GM18951 (cell line): ENCODE measurements around the gene IL21R.
"Not testable (repeated sequence)": the region's sequence is repeated elsewhere in the genome, so short reads cannot be mapped to it uniquely, and the experiment has no call there.

ENCODE experiments used
- POLR2A ChIP-seq: IDR thresholded peaks from 4 replicates; pipeline ENCODE4 v1.6.1; 2011; ENCODE audit warnings: mild to moderate bottlenecking; ENCODE audit not compliant: insufficient read length, insufficient read depth; ENCODE audit errors: extremely low read depth
- in situ Hi-C: fragments of 300-500 bp; cut with MboI; formaldehyde crosslinking; loops from one replicate; pipeline ENCODE4 v1.12.0; 2022; ENCODE audit warnings: low sequenced_read_pairs, mixed read lengths, inconsistent platforms; ENCODE audit not compliant: unreplicated experiment

The IL21R gene

DNA sequence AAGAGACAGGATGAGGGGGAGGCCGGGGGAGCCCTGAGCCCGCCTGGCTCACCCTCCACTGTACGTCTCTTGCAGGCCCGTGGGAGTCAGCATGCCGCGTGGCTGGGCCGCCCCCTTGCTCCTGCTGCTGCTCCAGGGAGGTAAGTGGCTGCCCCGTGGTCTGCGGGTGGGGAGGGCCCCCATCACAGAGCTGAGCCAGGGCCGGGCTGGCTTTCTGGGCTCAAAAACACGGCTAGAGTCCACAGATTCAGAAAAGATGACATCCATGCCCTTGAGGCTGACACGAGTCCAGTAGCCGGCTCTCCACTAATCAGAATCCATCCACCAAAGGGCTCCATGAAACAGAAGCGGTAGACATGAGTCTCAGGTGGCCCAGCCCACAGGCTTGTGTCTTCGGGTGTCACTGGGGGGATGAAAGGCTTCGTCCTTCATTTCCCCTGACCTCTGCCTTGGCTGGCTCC lies 28.0 kb downstream of the IL21R start:
- no peak for TF ChIP-seq POLR2A
- in situ Hi-C loops, result no loop called here

- in situ Hi-C loops, result no loop called here
- no peak for TF ChIP-seq POLR2A
Observed at GRCh38 chr16:27430512-27430911, 28.5 kb downstream of the IL21R start.

DNA sequence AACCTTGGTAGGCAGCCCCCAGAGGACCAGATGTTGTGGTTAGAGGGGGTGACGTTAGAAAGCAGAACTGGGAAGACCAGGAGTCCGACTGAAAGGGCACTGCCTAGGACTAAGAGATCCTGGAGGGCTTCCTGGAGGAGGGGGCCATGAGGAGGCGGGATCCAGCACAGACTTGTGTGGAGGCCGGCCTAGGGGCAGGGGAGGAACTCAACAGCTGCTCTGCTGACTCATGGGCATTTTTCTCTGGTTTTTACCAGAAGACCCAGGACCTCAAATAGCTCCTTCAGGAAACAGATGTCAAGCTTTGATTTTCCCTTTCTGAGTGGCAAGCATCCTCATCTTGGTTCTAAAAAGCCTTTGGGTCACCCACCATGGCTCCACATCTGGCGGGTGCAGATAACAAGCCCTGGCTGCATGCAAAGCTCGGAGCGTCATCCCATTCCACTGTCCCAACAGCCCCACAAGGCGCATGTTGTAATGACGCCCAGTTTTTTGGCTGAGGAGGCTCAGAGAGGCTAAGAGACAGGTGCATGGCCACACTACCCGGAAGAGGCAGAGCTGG lies 29.0 kb downstream of the IL21R start:
- in situ Hi-C loops, result no loop called here
- peak; percentile 25 for TF ChIP-seq POLR2A

GRCh38 chr16:27431773-27432532 lies 30.0 kb downstream of the IL21R start:
- no peak for TF ChIP-seq POLR2A
- in situ Hi-C loops, result no loop called here

GRCh38 chr16:27432558-27432957 lies 30.6 kb downstream of the IL21R start:
- in situ Hi-C loops, result no loop called here
- no peak for TF ChIP-seq POLR2A

GRCh38 chr16:27433191-27433590 lies 31.2 kb downstream of the IL21R start:
- in situ Hi-C loops, result not testable (repeated sequence)

DNA sequence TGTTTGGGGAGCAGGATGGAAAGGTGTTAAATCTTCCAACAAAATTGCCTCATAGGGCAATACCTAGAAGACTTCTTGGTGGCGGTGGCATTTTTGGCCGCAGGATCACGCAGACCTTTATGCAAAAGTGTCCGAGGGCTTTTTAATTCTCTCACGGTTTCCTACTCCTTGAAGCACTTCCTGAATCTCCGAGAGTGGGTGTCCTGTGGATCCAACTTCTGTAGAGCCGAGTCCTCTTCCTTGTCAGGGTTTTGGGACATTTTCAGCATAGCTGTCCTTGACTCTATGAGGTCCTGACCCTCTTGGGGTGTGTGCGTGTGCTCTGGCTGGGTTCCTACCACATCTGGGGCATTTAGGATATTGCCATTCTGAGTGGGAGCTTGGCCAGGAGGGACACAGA lies 31.7 kb downstream of the IL21R start:
- no peak for TF ChIP-seq POLR2A
- in situ Hi-C loops, result no loop called here

DNA sequence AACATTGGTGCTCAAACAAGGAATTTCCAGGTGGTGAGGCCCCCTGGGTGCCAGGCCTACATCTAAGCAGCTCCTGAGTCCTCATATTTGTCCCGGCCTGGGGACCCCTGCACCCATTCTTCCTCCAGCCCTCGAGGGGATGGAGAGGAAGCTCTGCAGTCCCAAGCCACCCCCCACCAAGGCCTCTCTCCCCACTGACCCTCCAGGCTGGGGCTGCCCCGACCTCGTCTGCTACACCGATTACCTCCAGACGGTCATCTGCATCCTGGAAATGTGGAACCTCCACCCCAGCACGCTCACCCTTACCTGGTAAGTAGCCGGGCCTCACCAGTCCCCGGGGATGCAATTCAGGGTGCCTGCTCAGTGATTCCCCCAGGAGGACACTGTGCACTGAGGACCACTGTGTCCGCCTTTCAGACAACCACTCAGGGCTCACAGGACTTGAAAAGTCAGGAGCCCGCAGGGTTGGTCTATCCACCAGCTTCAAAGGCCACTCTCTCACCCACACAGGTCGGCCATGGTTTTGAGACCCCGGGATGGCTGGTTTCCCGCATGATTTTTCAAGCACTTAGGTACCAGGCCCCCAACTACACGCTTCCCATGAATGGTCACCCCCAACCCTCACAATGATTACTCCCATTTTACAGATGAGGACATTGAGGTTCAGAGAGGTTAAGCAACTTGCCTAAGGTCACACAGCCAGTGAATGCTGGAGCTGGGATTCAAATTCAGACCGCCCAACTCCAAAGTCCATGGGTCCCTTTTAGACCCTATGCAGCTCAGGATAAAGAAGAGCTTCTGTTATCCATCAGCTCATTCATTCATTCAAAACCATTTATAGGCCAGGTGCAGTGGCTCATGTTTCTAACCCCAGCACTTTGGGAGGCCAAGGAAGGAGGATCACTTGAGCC lies 32.4 kb downstream of the IL21R start:
- in situ Hi-C loops, result no loop called here
- no peak for TF ChIP-seq POLR2A

- in situ Hi-C loops, result not testable (repeated sequence)
Observed at GRCh38 chr16:27435146-27435545, 33.2 kb downstream of the IL21R start.

DNA sequence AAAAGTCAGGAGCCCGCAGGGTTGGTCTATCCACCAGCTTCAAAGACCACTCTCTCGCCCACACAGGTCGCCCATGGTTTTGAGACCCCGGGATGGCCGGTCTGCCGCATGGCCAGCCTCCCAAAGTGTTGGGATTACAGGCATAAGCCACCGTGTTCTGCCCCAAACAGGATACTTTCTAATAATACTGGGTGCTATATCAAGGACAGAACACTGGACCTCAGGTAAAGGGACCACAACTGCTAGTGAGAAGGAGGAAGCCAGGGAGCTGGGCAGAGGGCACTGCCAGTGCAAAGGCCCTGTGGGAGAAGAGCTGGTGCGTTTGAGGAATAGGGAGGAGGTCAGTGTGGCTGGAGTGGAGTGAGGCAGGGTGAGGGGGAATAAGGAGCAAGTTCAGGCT lies 34.1 kb downstream of the IL21R start:
- no peak for TF ChIP-seq POLR2A
- in situ Hi-C loops, result no loop called here

GRCh38 chr16:27436921-27437650 lies 35.1 kb downstream of the IL21R start:
- in situ Hi-C loops, result no loop called here
- TF ChIP-seq POLR2A, result peak; percentile 34

GRCh38 chr16:27437946-27438345 lies 36.0 kb downstream of the IL21R start:
- no peak for TF ChIP-seq POLR2A
- in situ Hi-C loops, result no loop called here
